ENCODE results near the gene CXCR5.

The CXCR5 gene

GRCh38 chr11:118868659-118869058 lies 15.0 kb upstream of the CXCR5 start:
- Histone ChIP-seq H3K4ac (ENCODE audit: low read depth in 1 of 2, low read length in 2 of 2) (no peak overlapping the region), H3K4me1 (ENCODE audit: control insufficient read depth, insufficient read depth, low read depth, low read length) (peaks cover 12% of the 10 kb centered on the region), H3K36me3 (ENCODE audit: control insufficient read depth in 1 of 2, insufficient read depth in 2 of 2, low read depth in 1 of 2, low read length in 2 of 2) (no peaks in the 10 kb centered on the region), H2BK12ac (ENCODE audit: low read length in 2 of 2) (no peak overlapping the region), H3K27ac (ENCODE audit: low read length, poor library complexity, severe bottlenecking) (no peak overlapping the region), H3K4me3 (ENCODE audit: insufficient read depth in 1 of 2, low read depth in 1 of 2, low read length in 2 of 2) (no peak overlapping the region), H2BK120ac (ENCODE audit: low read depth, low read length) (no peak overlapping the region), H3K27me3 (ENCODE audit: control insufficient read depth in 1 of 2, insufficient read depth in 1 of 2, low read length in 2 of 2) (peaks cover 0 to 8% of the 10 kb centered on the region in 2 experiments), H3K79me1 (replicated peaks; ENCODE audit: low read length, poor library complexity, severe bottlenecking) (no peaks in the 10 kb centered on the region), H2AK5ac (ENCODE audit: low read length, severe bottlenecking) (no peak overlapping the region), H3K4me2 (ENCODE audit: low read length, poor library complexity, severe bottlenecking) (no peak overlapping the region), H2BK15ac (ENCODE audit: low read depth, poor library complexity, severe bottlenecking) (no peak overlapping the region), H3K23ac (ENCODE audit: low read length in 2 of 2) (no peak overlapping the region), H3K18ac (ENCODE audit: low read depth in 1 of 2, low read length in 2 of 2) (no peak overlapping the region), H2AFZ (ENCODE audit: low read depth, low read length) (no peak overlapping the region), H4K8ac (ENCODE audit: low read length) (no peak overlapping the region), H2BK5ac (ENCODE audit: low read depth, low read length, poor library complexity, severe bottlenecking) (no peak overlapping the region), H3K14ac (ENCODE audit: low read length in 2 of 2) (no peak overlapping the region), H3K9me3 (ENCODE audit: control insufficient read depth, low read length) (no peaks in the 10 kb centered on the region), H3K9ac (ENCODE audit: low read length) (no peak overlapping the region), H4K91ac (ENCODE audit: low read length) (no peak overlapping the region)
- 85% methylated on average over 2 of the region's 2 CpGs for WGBS
- DNase-seq, result no peak

- no peak overlapping the region for H3K23ac ChIP-seq (ENCODE audit: low read length in 2 of 2)
- H3K27ac ChIP-seq (ENCODE audit: low read length, poor library complexity, severe bottlenecking), result peak overlapping the region; percentile 63
- no peak overlapping the region for H2AK5ac ChIP-seq (ENCODE audit: low read length, severe bottlenecking)
- H3K4ac ChIP-seq (ENCODE audit: low read depth in 1 of 2, low read length in 2 of 2), result peak overlapping the region; percentile 17 to 80
- H3K9ac ChIP-seq (ENCODE audit: low read length), result peak overlapping the region; percentile 60
- H3K9me3 ChIP-seq (ENCODE audit: control insufficient read depth, low read length), result no peaks in the 10 kb centered on the region
- H3K36me3 ChIP-seq (ENCODE audit: control insufficient read depth in 1 of 2, insufficient read depth in 2 of 2, low read depth in 1 of 2, low read length in 2 of 2), result no peaks in the 10 kb centered on the region
- H2BK5ac ChIP-seq (ENCODE audit: low read depth, low read length, poor library complexity, severe bottlenecking), result no peak overlapping the region
- no peak for DNase-seq
- H3K4me1 ChIP-seq (ENCODE audit: control insufficient read depth, insufficient read depth, low read depth, low read length), result peaks cover 12% of the 10 kb centered on the region
- H3K4me2 ChIP-seq (ENCODE audit: low read length, poor library complexity, severe bottlenecking), result peak overlapping the region; percentile 73
- no peak overlapping the region for H2BK120ac ChIP-seq (ENCODE audit: low read depth, low read length)
- 67% methylated on average over 14 of the region's 14 CpGs for WGBS
- no peaks in the 10 kb centered on the region for H3K27me3 ChIP-seq (ENCODE audit: control insufficient read depth in 1 of 2, insufficient read depth in 1 of 2, low read length in 2 of 2)
- H3K79me1 ChIP-seq (replicated peaks; ENCODE audit: low read length, poor library complexity, severe bottlenecking), result no peaks in the 10 kb centered on the region
- H3K4me3 ChIP-seq (ENCODE audit: insufficient read depth in 1 of 2, low read depth in 1 of 2, low read length in 2 of 2), result peak overlapping the region in 1 of 2 experiments; percentile 5
- peak overlapping the region in 1 of 2 experiments; percentile 61 for H2BK12ac ChIP-seq (ENCODE audit: low read length in 2 of 2)
- peak overlapping the region; percentile 70 for H2BK15ac ChIP-seq (ENCODE audit: low read depth, poor library complexity, severe bottlenecking)
- peak overlapping the region; percentile 81 for H4K8ac ChIP-seq (ENCODE audit: low read length)
- no peak overlapping the region for H3K18ac ChIP-seq (ENCODE audit: low read depth in 1 of 2, low read length in 2 of 2)
- peak overlapping the region; percentile 60 for H2AFZ ChIP-seq (ENCODE audit: low read depth, low read length)
- no peak overlapping the region for H4K91ac ChIP-seq (ENCODE audit: low read length)
- no peak overlapping the region for H3K14ac ChIP-seq (ENCODE audit: low read length in 2 of 2)
Observed at GRCh38 chr11:118870396-118871343, 13.0 kb upstream of the CXCR5 start.

GRCh38 chr11:118872403-118872821 lies 11.3 kb upstream of the CXCR5 start:
- H2AFZ ChIP-seq (ENCODE audit: low read depth, low read length), result no peak overlapping the region
- no peak overlapping the region for H2BK120ac ChIP-seq (ENCODE audit: low read depth, low read length)
- H3K27me3 ChIP-seq (ENCODE audit: control insufficient read depth in 1 of 2, insufficient read depth in 1 of 2, low read length in 2 of 2), result peaks cover 0 to 5% of the 10 kb centered on the region in 2 experiments
- H2AK5ac ChIP-seq (ENCODE audit: low read length, severe bottlenecking), result no peak overlapping the region
- no peak overlapping the region for H3K4me3 ChIP-seq (ENCODE audit: insufficient read depth in 1 of 2, low read depth in 1 of 2, low read length in 2 of 2)
- no peak overlapping the region for H3K23ac ChIP-seq (ENCODE audit: low read length in 2 of 2)
- H4K8ac ChIP-seq (ENCODE audit: low read length), result no peak overlapping the region
- H4K91ac ChIP-seq (ENCODE audit: low read length), result no peak overlapping the region
- H2BK12ac ChIP-seq (ENCODE audit: low read length in 2 of 2), result no peak overlapping the region
- no peaks in the 10 kb centered on the region for H3K79me1 ChIP-seq (replicated peaks; ENCODE audit: low read length, poor library complexity, severe bottlenecking)
- H3K27ac ChIP-seq (ENCODE audit: low read length, poor library complexity, severe bottlenecking), result no peak overlapping the region
- peaks cover 12% of the 10 kb centered on the region for H3K4me1 ChIP-seq (ENCODE audit: control insufficient read depth, insufficient read depth, low read depth, low read length)
- H3K18ac ChIP-seq (ENCODE audit: low read depth in 1 of 2, low read length in 2 of 2), result no peak overlapping the region
- H3K36me3 ChIP-seq (ENCODE audit: control insufficient read depth in 1 of 2, insufficient read depth in 2 of 2, low read depth in 1 of 2, low read length in 2 of 2), result no peaks in the 10 kb centered on the region
- no peaks in the 10 kb centered on the region for H3K9me3 ChIP-seq (ENCODE audit: control insufficient read depth, low read length)
- no peak for DNase-seq
- H3K4me2 ChIP-seq (ENCODE audit: low read length, poor library complexity, severe bottlenecking), result no peak overlapping the region
- H3K14ac ChIP-seq (ENCODE audit: low read length in 2 of 2), result no peak overlapping the region
- WGBS, result 89% methylated on average over 17 of the region's 17 CpGs
- no peak overlapping the region for H2BK5ac ChIP-seq (ENCODE audit: low read depth, low read length, poor library complexity, severe bottlenecking)
- H3K9ac ChIP-seq (ENCODE audit: low read length), result no peak overlapping the region
- H2BK15ac ChIP-seq (ENCODE audit: low read depth, poor library complexity, severe bottlenecking), result no peak overlapping the region
- no peak overlapping the region for H3K4ac ChIP-seq (ENCODE audit: low read depth in 1 of 2, low read length in 2 of 2)

GRCh38 chr11:118873804-118874203 lies 9.9 kb upstream of the CXCR5 start:
- Histone ChIP-seq H3K9ac (ENCODE audit: low read length) (no peak overlapping the region), H2AFZ (ENCODE audit: low read depth, low read length) (no peak overlapping the region), H3K18ac (ENCODE audit: low read depth in 1 of 2, low read length in 2 of 2) (no peak overlapping the region), H2BK15ac (ENCODE audit: low read depth, poor library complexity, severe bottlenecking) (no peak overlapping the region), H3K27me3 (ENCODE audit: control insufficient read depth in 1 of 2, insufficient read depth in 1 of 2, low read length in 2 of 2) (peaks cover 0 to 5% of the 10 kb centered on the region in 2 experiments), H2BK5ac (ENCODE audit: low read depth, low read length, poor library complexity, severe bottlenecking) (no peak overlapping the region), H2AK5ac (ENCODE audit: low read length, severe bottlenecking) (no peak overlapping the region), H2BK120ac (ENCODE audit: low read depth, low read length) (no peak overlapping the region), H3K4ac (ENCODE audit: low read depth in 1 of 2, low read length in 2 of 2) (no peak overlapping the region), H3K79me1 (replicated peaks; ENCODE audit: low read length, poor library complexity, severe bottlenecking) (no peaks in the 10 kb centered on the region), H3K14ac (ENCODE audit: low read length in 2 of 2) (no peak overlapping the region), H3K23ac (ENCODE audit: low read length in 2 of 2) (no peak overlapping the region), H3K4me2 (ENCODE audit: low read length, poor library complexity, severe bottlenecking) (no peak overlapping the region), H4K8ac (ENCODE audit: low read length) (no peak overlapping the region), H3K4me1 (ENCODE audit: control insufficient read depth, insufficient read depth, low read depth, low read length) (peaks cover 14% of the 10 kb centered on the region), H3K9me3 (ENCODE audit: control insufficient read depth, low read length) (no peaks in the 10 kb centered on the region), H3K27ac (ENCODE audit: low read length, poor library complexity, severe bottlenecking) (no peak overlapping the region), H4K91ac (ENCODE audit: low read length) (no peak overlapping the region), H3K36me3 (ENCODE audit: control insufficient read depth in 1 of 2, insufficient read depth in 2 of 2, low read depth in 1 of 2, low read length in 2 of 2) (no peaks in the 10 kb centered on the region), H2BK12ac (ENCODE audit: low read length in 2 of 2) (no peak overlapping the region), H3K4me3 (ENCODE audit: insufficient read depth in 1 of 2, low read depth in 1 of 2, low read length in 2 of 2) (no peak overlapping the region)
- no peak for DNase-seq
- 93% methylated on average over 4 of the region's 4 CpGs for WGBS

Data from mesenchymal stem cell (in vitro differentiated cells and primary cell).